ENCODE results near the gene GPATCH2. TPM values are rescaled to one million over a fixed set of nuclear protein-coding genes. Genes with fewer than 3 reads are reported as not detected.

Gene GPATCH2
- total RNA-seq, 1 donor from 2014 or later, result 39.3 TPM

- no peaks in the 10 kb centered on the region for H3K79me2 ChIP-seq (ENCODE audit: low read depth)
- H3K9ac ChIP-seq, result no peak overlapping the region
- no peak overlapping the region for H3K27ac ChIP-seq
- no peaks in the 10 kb centered on the region for H3K36me3 ChIP-seq
- TF ChIP-seq CTCF (IDR thresholded peaks at IDR 0.05), result no peak
- TF ChIP-seq EZH2phosphoT487 (IDR thresholded peaks at IDR 0.05), result no peak
- TF ChIP-seq EZH2 (IDR thresholded peaks at IDR 0.05), result no peak
- H3K27me3 ChIP-seq, result no peaks in the 10 kb centered on the region
- no peaks in the 10 kb centered on the region for H3K9me3 ChIP-seq (ENCODE audit: low read depth)
- H3F3A ChIP-seq (ENCODE audit: low read depth), result no peaks in the 10 kb centered on the region
- H3K4me1 ChIP-seq, result no peaks in the 10 kb centered on the region
- Mint-ChIP-seq H3K4me3 (no peak overlapping the region), H3K9me3 (no peaks in the 10 kb centered on the region), H3K27me3 (ENCODE audit: insufficient read depth, low read depth) (no peaks in the 10 kb centered on the region), H3K4me1 (no peaks in the 10 kb centered on the region), H3K36me3 (peaks cover 2% of the 10 kb centered on the region), H3K27ac (no peak overlapping the region)
- H3K4me2 ChIP-seq, result no peak overlapping the region
- H4K20me1 ChIP-seq (ENCODE audit: low read depth), result no peaks in the 10 kb centered on the region
- no peak for DNase-seq (ENCODE audit: low spot score)
- no peak overlapping the region for H2AFZ ChIP-seq (replicated peaks)
- H3K4me3 ChIP-seq, result no peak overlapping the region
Observed at GRCh38 chr1:217535601-217536377, 95.1 kb downstream of the GPATCH2 start.

GRCh38 chr1:217534566-217534965 lies 96.3 kb downstream of the GPATCH2 start:
- Mint-ChIP-seq H3K36me3 (peaks cover 4% of the 10 kb centered on the region), H3K27me3 (ENCODE audit: insufficient read depth, low read depth) (no peaks in the 10 kb centered on the region), H3K27ac (no peak overlapping the region), H3K4me3 (no peak overlapping the region), H3K4me1 (no peaks in the 10 kb centered on the region), H3K9me3 (no peaks in the 10 kb centered on the region)
- TF ChIP-seq CTCF (IDR thresholded peaks at IDR 0.05) (no peak), EZH2phosphoT487 (IDR thresholded peaks at IDR 0.05) (no peak), EZH2 (IDR thresholded peaks at IDR 0.05) (no peak)
- Histone ChIP-seq H3K79me2 (ENCODE audit: low read depth) (no peaks in the 10 kb centered on the region), H3K9ac (no peak overlapping the region), H3K27ac (no peak overlapping the region), H3K4me1 (no peaks in the 10 kb centered on the region), H4K20me1 (ENCODE audit: low read depth) (no peaks in the 10 kb centered on the region), H2AFZ (replicated peaks) (no peak overlapping the region), H3F3A (ENCODE audit: low read depth) (no peaks in the 10 kb centered on the region), H3K9me3 (ENCODE audit: low read depth) (no peaks in the 10 kb centered on the region), H3K4me3 (no peak overlapping the region), H3K4me2 (no peak overlapping the region), H3K27me3 (no peaks in the 10 kb centered on the region), H3K36me3 (no peaks in the 10 kb centered on the region)
- no peak for DNase-seq (ENCODE audit: low spot score)

GRCh38 chr1:217528271-217528670 lies 102.6 kb downstream of the GPATCH2 start:
- no peak for DNase-seq (ENCODE audit: low spot score)
- Mint-ChIP-seq H3K27me3 (ENCODE audit: insufficient read depth, low read depth) (no peaks in the 10 kb centered on the region), H3K27ac (peak overlapping the region; percentile 21), H3K9me3 (peaks cover 3% of the 10 kb centered on the region), H3K4me1 (no peaks in the 10 kb centered on the region), H3K36me3 (peaks cover 10% of the 10 kb centered on the region), H3K4me3 (no peak overlapping the region)
- no peaks in the 10 kb centered on the region for H3K4me1 ChIP-seq
- TF ChIP-seq EZH2phosphoT487 (IDR thresholded peaks at IDR 0.05), result no peak
- no peak for TF ChIP-seq CTCF (IDR thresholded peaks at IDR 0.05)
- no peak for TF ChIP-seq EZH2 (IDR thresholded peaks at IDR 0.05)
- H3K4me3 ChIP-seq, result no peak overlapping the region
- H3K4me2 ChIP-seq, result no peak overlapping the region
- no peak overlapping the region for H3K27ac ChIP-seq
- H3K79me2 ChIP-seq (ENCODE audit: low read depth), result no peaks in the 10 kb centered on the region
- no peak overlapping the region for H2AFZ ChIP-seq (replicated peaks)
- no peak overlapping the region for H3K9ac ChIP-seq
- H3K36me3 ChIP-seq, result no peaks in the 10 kb centered on the region
- no peaks in the 10 kb centered on the region for H3K9me3 ChIP-seq (ENCODE audit: low read depth)
- no peaks in the 10 kb centered on the region for H4K20me1 ChIP-seq (ENCODE audit: low read depth)
- H3F3A ChIP-seq (ENCODE audit: low read depth), result no peaks in the 10 kb centered on the region
- no peaks in the 10 kb centered on the region for H3K27me3 ChIP-seq
